Right lobe of liver (tissue), 6 donors: ENCODE data around the gene FAM118B. TPM values are rescaled to one million over a fixed set of nuclear protein-coding genes. Genes with fewer than 3 reads are reported as not detected.
A peak's percentile ranks its signal among the peaks of the same experiment; 100 is the strongest.

Source experiments
- ATAC-seq, 4 donors: fragments of 200-7000 bp; cut with Tn5 transposase; one replicate each; pipeline ENCODE4 v1.9.1; 2020; ENCODE audit warnings: mild to moderate bottlenecking in 4 of 4, moderate library complexity in 4 of 4
- DNase-seq, 3 donors: peaks; one replicate each; pipeline ENCODE4 v3.0.0-alpha.2; 2020
- H3K27ac ChIP-seq, 3 donors: fragments of 200-600 bp; one replicate each; pipeline ENCODE4 v1.8.0; 2022
- H3K27me3 ChIP-seq, 2 donors: fragments of 200-600 bp; one replicate each; pipeline ENCODE4 v1.8.0; 2022
- H3K36me3 ChIP-seq, 4 donors: fragments of 200-600 bp; sonication (generic) in 1 of 4; one replicate each; pipeline versions ENCODE4 v1.5.1 to v1.8.0; 2017 to 2022; ENCODE audit warnings: control low read depth in 1 of 4
- H3K4me1 ChIP-seq, 4 donors: fragments of 200-600 bp; sonication (generic) in 1 of 4; one replicate each; pipeline versions ENCODE4 v1.5.1 to v1.8.0; 2017 to 2022; ENCODE audit warnings: control low read depth in 1 of 4
- H3K4me3 ChIP-seq, 3 donors: fragments of 200-600 bp; one replicate each; pipeline ENCODE4 v1.8.0; 2022
- H3K9me3 ChIP-seq, 4 donors: fragments of 200-600 bp; sonication (generic) in 1 of 4; one replicate each; pipeline versions ENCODE4 v1.5.1 to v1.8.0; 2017 to 2022; ENCODE audit warnings: control low read depth in 1 of 4
- CTCF ChIP-seq, 4 donors: fragments of 200-600 bp in 3 of 4; fragments of 450-650 bp in 1 of 4; IDR thresholded peaks; one replicate each; pipeline versions ENCODE4 v1.5.1 to v1.8.0; 2016 to 2022; ENCODE audit warnings: antibody characterized with exemption in 4 of 4, mild to moderate bottlenecking in 2 of 4
- POLR2A ChIP-seq: fragments of 450-650 bp; IDR thresholded peaks from one replicate; pipeline ENCODE4 v1.6.1; 2017; ENCODE audit warnings: antibody characterized with exemption, mild to moderate bottlenecking
- WGBS: methylation state at CpG from one replicate; pipeline ENCODE4 v1.1.6; 2018; ENCODE audit warnings: low coverage, low lambda C conversion rate; ENCODE audit not compliant: insufficient coverage; ENCODE audit errors: missing lambda C conversion rate; 5-methylcytosine and 5-hydroxymethylcytosine counted together
- intact Hi-C, 2 donors: fragments of 100-400 bp; cut with DNase I; formaldehyde crosslinking; loops; one replicate each; pipeline versions ENCODE4 v1.11.2 to v1.14.1; 2022
- total RNA-seq, 6 experiments: library from RNA; depleted of rRNA in 2 of 6; stranded (reverse); fragments of >200 nt in 2 of 6; fragmentation: NEBNext Ultra II Directional in 3 of 6; extraction: Animal tissue kit (Norgen Biotek cat#: 25700) in 3 of 6; gene quantifications; one replicate each; pipeline versions ENCODE4 v1.1.0 to v1.2.4, GENCODE V29; 2016 to 2023
- donor health status: DM: no; HTN: yes; CAD: no.
- donor health status: DM: no; HTN: no; CAD: no.
- donor health status: DM: no; HTN: no; CAD: no.
- donor health status: DM: no; HTN: yes; CAD: no.
- donor health status: DM: no; HTN: yes; CAD: no.

The FAM118B gene
- total RNA-seq, 6 experiments from 2014 or later, result 4.6 to 8.3 (median 5.8) TPM

- intact Hi-C loops, result no loop called here
- ATAC-seq (no peak), DNase-seq (peak in 1 of 3 donors; percentile 7)
- TF ChIP-seq CTCF (IDR thresholded peaks at IDR 0.05) (no peak), POLR2A (no peak)
- Histone ChIP-seq H3K27me3 (no peaks in the 10 kb centered on the region), H3K36me3 (no peaks in the 10 kb centered on the region), H3K9me3 (no peaks in the 10 kb centered on the region), H3K4me3 (no peak overlapping the region), H3K4me1 (peaks cover 0 to 11% (median 2%) of the 10 kb centered on the region in 4 donors), H3K27ac (no peak overlapping the region)
- 57% methylated on average over 2 of the region's 8 CpGs for WGBS
These were observed 34.6 kb upstream of the FAM118B start for GRCh38 chr11:126176853-126177470.

GRCh38 chr11:126181939-126182730, 29.4 kb upstream of the FAM118B start:
- intact Hi-C loops, result no loop called here
- Histone ChIP-seq H3K9me3 (no peaks in the 10 kb centered on the region), H3K27me3 (no peaks in the 10 kb centered on the region), H3K27ac (no peak overlapping the region), H3K4me3 (no peak overlapping the region), H3K4me1 (no peaks in the 10 kb centered on the region), H3K36me3 (no peaks in the 10 kb centered on the region)
- 66% methylated on average over 4 of the region's 13 CpGs for WGBS
- ATAC-seq (no peak), DNase-seq (peak in 1 of 3 donors; percentile 26)
- TF ChIP-seq POLR2A, result no peak
- TF ChIP-seq CTCF (IDR thresholded peaks at IDR 0.05), result no peak

- no peaks in the 10 kb centered on the region for H3K36me3 ChIP-seq
- no peak overlapping the region for H3K27ac ChIP-seq
- WGBS, result 80% methylated on average over 9 of the region's 11 CpGs
- no peaks in the 10 kb centered on the region for H3K4me1 ChIP-seq
- no peak for TF ChIP-seq CTCF (IDR thresholded peaks at IDR 0.05)
- no peak for TF ChIP-seq POLR2A
- intact Hi-C loops, result no loop called here
- DNase-seq, result peak in 1 of 3 donors; percentile 15
- H3K27me3 ChIP-seq, result no peaks in the 10 kb centered on the region
- no peak overlapping the region for H3K4me3 ChIP-seq
- no peak for ATAC-seq
- H3K9me3 ChIP-seq, result no peaks in the 10 kb centered on the region
These were observed 28.7 kb upstream of the FAM118B start for GRCh38 chr11:126182787-126183445.

- intact Hi-C loops, result no loop called here
- no peaks in the 10 kb centered on the region for H3K9me3 ChIP-seq
- H3K36me3 ChIP-seq, result no peaks in the 10 kb centered on the region
- no peak for DNase-seq
- no peak overlapping the region for H3K27ac ChIP-seq
- 88% methylated on average over 3 of the region's 26 CpGs for WGBS
- TF ChIP-seq POLR2A (no peak), CTCF (IDR thresholded peaks at IDR 0.05) (no peak)
- no peak overlapping the region for H3K4me3 ChIP-seq
- H3K4me1 ChIP-seq, result no peaks in the 10 kb centered on the region
- H3K27me3 ChIP-seq, result no peaks in the 10 kb centered on the region
- ATAC-seq, result no peak
These were observed 26.1 kb upstream of the FAM118B start for GRCh38 chr11:126185259-126186024.
